Gastroesophageal sphincter (tissue), 3 donors: ENCODE data around the gene DNAJC11.

ENCODE experiments used
- CTCF ChIP-seq, 4 experiments: fragments of 200-600 bp in 2 of 4; fragments of 450-650 bp in 2 of 4; sonication (generic) in 1 of 4; IDR thresholded peaks; one replicate each; pipeline ENCODE4 v1.5.1; 2017 to 2019; ENCODE audit warnings: antibody characterized with exemption in 4 of 4, mild to moderate bottlenecking in 2 of 4, moderate library complexity in 2 of 4
- EP300 ChIP-seq: sonication (generic); formaldehyde crosslinking; IDR thresholded peaks from one replicate; pipeline ENCODE4 v1.6.1; 2017; ENCODE audit warnings: antibody characterized with exemption, mild to moderate bottlenecking
- POLR2A ChIP-seq, 2 donors: fragments of 450-650 bp; IDR thresholded peaks; one replicate each; pipeline ENCODE4 v1.6.1; 2017; ENCODE audit warnings: antibody characterized with exemption in 2 of 2, mild to moderate bottlenecking in 2 of 2, moderate library complexity in 1 of 2
- POLR2AphosphoS5 ChIP-seq: sonication (generic); formaldehyde crosslinking; IDR thresholded peaks from one replicate; pipeline ENCODE4 v1.6.1; 2017; ENCODE audit warnings: antibody characterized with exemption

- TF ChIP-seq CTCF (IDR thresholded peaks at IDR 0.05) (no peak), POLR2A (IDR thresholded peaks at IDR 0.05) (no peak), EP300 (no peak), POLR2AphosphoS5 (no peak)
Measured at GRCh38 chr1:6648556-6648955, 53.1 kb downstream of the DNAJC11 start.
